Superior temporal gyrus (tissue), 1 donor: ENCODE results near the gene ZNF24.

Experiments used
- DNase-seq: peaks from one replicate; pipeline ENCODE4 v3.0.0-alpha.2; 2016; ENCODE audit errors: extremely low spot score

ZNF24 gene

GRCh38 chr18:35343936-35344735 is at the start of gene ZNF24:
Gene ZNF24 (minus strand): TSS chr18:35344420. CDS start chr18:35340650, 3,770 bp downstream.
- DNase-seq: peak; percentile 97

GRCh38 chr18:35393716-35394115 is 49.5 kb upstream of the ZNF24 start:
- no peak for DNase-seq

- no peak for DNase-seq
Measured at GRCh38 chr18:35392375-35392774, 48.2 kb upstream of the ZNF24 start.

- no peak for DNase-seq
Measured at GRCh38 chr18:35390951-35391700, 46.9 kb upstream of the ZNF24 start.

- peak; percentile 71 for DNase-seq
Measured at GRCh38 chr18:35389095-35389618, 44.9 kb upstream of the ZNF24 start.

GRCh38 chr18:35387152-35387571 is 42.9 kb upstream of the ZNF24 start:
- no peak for DNase-seq

- DNase-seq: peak; percentile 90
Measured at GRCh38 chr18:35386600-35387100, 42.4 kb upstream of the ZNF24 start.

GRCh38 chr18:35383136-35383535 is 38.9 kb upstream of the ZNF24 start:
- no peak for DNase-seq

- no peak for DNase-seq
Measured at GRCh38 chr18:35379421-35379820, 35.2 kb upstream of the ZNF24 start.

GRCh38 chr18:35378574-35378896 is 34.3 kb upstream of the ZNF24 start:
- DNase-seq: no peak

- no peak for DNase-seq
Measured at GRCh38 chr18:35377875-35378573, 33.8 kb upstream of the ZNF24 start.

- peak; percentile 54 for DNase-seq
Measured at GRCh38 chr18:35376742-35377695, 32.8 kb upstream of the ZNF24 start, which contains the start of gene ZNF396. Gene ZNF396 (minus strand): TSS chr18:35377337. CDS start chr18:35374292, 3,045 bp downstream.

GRCh38 chr18:35376393-35376741 is 32.1 kb upstream of the ZNF24 start:
- no peak for DNase-seq

- no peak for DNase-seq
Measured at GRCh38 chr18:35374708-35375107, 30.5 kb upstream of the ZNF24 start.

- no peak for DNase-seq
Measured at GRCh38 chr18:35371412-35372195, 27.4 kb upstream of the ZNF24 start.

GRCh38 chr18:35369126-35369525 is 24.9 kb upstream of the ZNF24 start:
- DNase-seq: no peak

GRCh38 chr18:35368595-35368994 is 24.4 kb upstream of the ZNF24 start:
- DNase-seq: no peak

GRCh38 chr18:35362531-35362930 is 18.3 kb upstream of the ZNF24 start:
- DNase-seq: no peak

- no peak for DNase-seq
Measured at GRCh38 chr18:35361570-35362321, 17.5 kb upstream of the ZNF24 start.
